B cell (primary cell): ENCODE data around the gene SCYL3. TPM values are rescaled to one million over a fixed set of nuclear protein-coding genes. Genes with fewer than 3 reads are reported as not detected.

Source experiments
- ATAC-seq: fragments of 200-7000 bp; cut with Tn5 transposase; one replicate; pipeline ENCODE4 v1.10.0; 2021; ENCODE audit warnings: low read depth, mild to moderate bottlenecking, moderate number of reproducible peaks, moderate library complexity
- CTCF ChIA-PET: fragments of 350-600 bp; sonication (Branson Sonifier 250); formaldehyde crosslinking; loops from one replicate; lab custom pipeline; 2021; ENCODE audit warnings: antibody characterized with exemption, inconsistent platforms; lab: Charles Lee
- POLR2A ChIA-PET: fragments of 350-600 bp; sonication (Branson Sonifier 250); formaldehyde crosslinking; loops from one replicate; lab custom pipeline; 2021; ENCODE audit warnings: antibody characterized with exemption; lab: Charles Lee
- DNase-seq: peaks from one replicate; pipeline ENCODE4 v3.0.0; 2013
- H2AFZ ChIP-seq: 2 replicates; pipeline ENCODE4 v1.6.1; 2012; ENCODE audit warnings: mild to moderate bottlenecking, low read depth, low read length; ENCODE audit not compliant: insufficient read depth, poor library complexity, severe bottlenecking
- H3K27ac ChIP-seq, 2 donors: 1 replicate in 1 of 2; 2 replicates in 1 of 2; pipeline ENCODE4 v1.5.1; 2012 to 2013; ENCODE audit warnings: low read length in 2 of 2, mild to moderate bottlenecking in 2 of 2, moderate library complexity in 1 of 2
- H3K27me3 ChIP-seq, 4 experiments: fragments of 200-600 bp in 1 of 4; sonication (generic) in 1 of 4; replicated peaks in 1 of 4; 1 replicate in 2 of 4; 2 replicates in 2 of 4; pipeline versions ENCODE4 v1.6.1 to v1.7.0; 2013 to 2016; ENCODE audit warnings: low read length in 3 of 4, mild to moderate bottlenecking in 2 of 4, mixed read lengths in 1 of 4, moderate library complexity in 1 of 4; ENCODE audit not compliant: insufficient read depth in 4 of 4, control insufficient read depth in 3 of 4; ENCODE audit errors: control extremely low read depth in 1 of 4
- H3K36me3 ChIP-seq, 2 experiments: replicated peaks in 1 of 2; 1 replicate in 1 of 2; 2 replicates in 1 of 2; pipeline versions ENCODE4 v1.6.1 to v1.7.1; 2013; ENCODE audit warnings: low read length in 1 of 2; ENCODE audit not compliant: insufficient read depth in 2 of 2, control insufficient read depth in 1 of 2; ENCODE audit errors: control extremely low read depth in 1 of 2, extremely low read depth in 1 of 2
- H3K4me1 ChIP-seq, 2 donors: fragments of 200-600 bp in 1 of 2; sonication (generic) in 1 of 2; 1 replicate in 1 of 2; 2 replicates in 1 of 2; pipeline versions ENCODE4 v1.5.1 to v1.6.1; 2013 to 2017; ENCODE audit warnings: low read length in 2 of 2; ENCODE audit not compliant: control insufficient read depth in 2 of 2, insufficient read depth in 2 of 2
- H3K4me2 ChIP-seq: replicated peaks from 2 replicates; pipeline ENCODE3; 2012; ENCODE audit warnings: mild to moderate bottlenecking, low read depth, low read length; ENCODE audit not compliant: poor library complexity, severe bottlenecking
- H3K4me3 ChIP-seq, 5 experiments: fragments of 200-600 bp in 1 of 5; sonication (generic) in 1 of 5; 1 replicate in 3 of 5; 2 replicates in 2 of 5; pipeline versions ENCODE4 v1.5.1 to v1.7.0; 2011 to 2016; ENCODE audit warnings: low read length in 4 of 5, mild to moderate bottlenecking in 4 of 5, low read depth in 2 of 5, control low read depth in 1 of 5, moderate library complexity in 1 of 5; ENCODE audit not compliant: insufficient read depth in 1 of 5; ENCODE audit errors: control extremely low read depth in 1 of 5, extremely low read depth in 1 of 5
- H3K79me2 ChIP-seq: fragments of 200-600 bp; sonication (generic); one replicate; pipeline ENCODE4 v1.6.0; 2016; ENCODE audit warnings: low read length; ENCODE audit not compliant: control insufficient read depth, insufficient read depth
- H3K9ac ChIP-seq: fragments of 200-600 bp; sonication (generic); 2 replicates; pipeline ENCODE4 v1.6.1; 2017; ENCODE audit warnings: mild to moderate bottlenecking, low read length, moderate library complexity
- H3K9me3 ChIP-seq, 3 donors: one replicate each; pipeline versions ENCODE4 v1.6.1 to v1.7.1; 2013; ENCODE audit warnings: low read length in 2 of 3; ENCODE audit not compliant: control insufficient read depth in 2 of 3, insufficient read depth in 1 of 3; ENCODE audit errors: control extremely low read depth in 1 of 3
- H4K20me1 ChIP-seq: 2 replicates; pipeline ENCODE4 v1.6.0; 2012; ENCODE audit warnings: mild to moderate bottlenecking, low read length; ENCODE audit not compliant: insufficient read depth, control insufficient read depth, poor library complexity, severe bottlenecking
- H3K27ac Mint-ChIP-seq: one replicate; pipeline ENCODE4 v1.8.0; 2021; ENCODE audit warnings: mixed read lengths
- H3K27me3 Mint-ChIP-seq: one replicate; pipeline ENCODE4 v1.8.0; 2021; ENCODE audit warnings: mixed read lengths
- H3K4me1 Mint-ChIP-seq: one replicate; pipeline ENCODE4 v1.8.0; 2021; ENCODE audit warnings: mixed read lengths
- H3K4me3 Mint-ChIP-seq: one replicate; pipeline ENCODE4 v1.8.0; 2021; ENCODE audit warnings: mixed read lengths
- H3K9me3 Mint-ChIP-seq: one replicate; pipeline ENCODE4 v1.8.0; 2022; ENCODE audit warnings: mixed read lengths; ENCODE audit not compliant: insufficient read depth
- EZH2 ChIP-seq: IDR thresholded peaks from 2 replicates; pipeline ENCODE4 v1.6.1; 2012; ENCODE audit warnings: borderline replicate concordance, low read depth, mild to moderate bottlenecking, moderate library complexity, low read length; ENCODE audit not compliant: insufficient read depth, poor library complexity, severe bottlenecking
- WGBS: methylation state at CpG from one replicate; pipeline ENCODE4 v1.1.5; 2013; ENCODE audit warnings: missing lambda C conversion rate; ENCODE audit not compliant: insufficient coverage; 5-methylcytosine and 5-hydroxymethylcytosine counted together
- intact Hi-C: fragments of 100-400 bp; cut with micrococcal nuclease; formaldehyde crosslinking; loops from one replicate; pipeline ENCODE4 v1.10.0; 2022
- polyA plus RNA-seq: library from polyadenylated mRNA; depleted of rRNA; stranded (reverse); fragments of >200 nt; gene quantifications from 2 replicates; pipeline ENCODE4 v1.2.3, GENCODE V29; 2012
- total RNA-seq, 2 donors: library from RNA; stranded (reverse); fragments of 120-200 nt in 1 of 2; gene quantifications; 1 replicate in 1 of 2; 2 replicates in 1 of 2; pipeline versions ENCODE4 v1.2.3 to v1.2.4, GENCODE V29; 2013 to 2022
- TF ChIP-seq, protein P1 (sequence below): fragments of 200-600 bp; IDR thresholded peaks from one replicate; pipeline ENCODE4 v1.8.0; 2022; ENCODE audit warnings: antibody characterized with exemption, mild to moderate bottlenecking

Gene SCYL3
- total and polyA plus RNA-seq, 2 donors (not counting 1 experiment from before 2014, with no cell fraction given), result 14.2 to 18.4 TPM

- no peak overlapping the region for H3K4me3 ChIP-seq
- Mint-ChIP-seq H3K27ac (no peak overlapping the region), H3K27me3 (no peaks in the 10 kb centered on the region), H3K9me3 (no peaks in the 10 kb centered on the region), H3K4me3 (no peak overlapping the region), H3K4me1 (no peaks in the 10 kb centered on the region)
- ChIA-PET CTCF (interaction anchor here (0.7 kb wide), 1 partner anchor 584 kb away, joined by 3 read pairs; no protein-coding TSS in a partner anchor), POLR2A (no interaction called here)
- no peak for DNase-seq
- no peak overlapping the region for H3K9ac ChIP-seq
- no peak for TF ChIP-seq EZH2
- no peak for ATAC-seq
- no peaks in the 10 kb centered on the region for H4K20me1 ChIP-seq
- H2AFZ ChIP-seq, result no peak overlapping the region
- H3K4me2 ChIP-seq, result no peak overlapping the region
- no peaks in the 10 kb centered on the region for H3K36me3 ChIP-seq
- WGBS, result no CpG with 5 or more reads among the region's 1 CpG
- H3K27me3 ChIP-seq, result no peaks in the 10 kb centered on the region
- intact Hi-C loops, result loop anchor here (5.0 kb wide), 1 partner anchor 1380 kb away; the partner anchor contains the start of gene FMO4
- H3K4me1 ChIP-seq, result no peaks in the 10 kb centered on the region
- no peaks in the 10 kb centered on the region for H3K9me3 ChIP-seq
- no peak overlapping the region for H3K27ac ChIP-seq
- H3K79me2 ChIP-seq, result no peaks in the 10 kb centered on the region
Observed at GRCh38 chr1:169931795-169932231, 38.1 kb upstream of the SCYL3 start.

- Histone ChIP-seq H3K79me2 (no peaks in the 10 kb centered on the region), H3K4me1 (no peaks in the 10 kb centered on the region), H2AFZ (no peak overlapping the region), H4K20me1 (no peaks in the 10 kb centered on the region), H3K4me3 (no peak overlapping the region), H3K9me3 (no peaks in the 10 kb centered on the region), H3K27me3 (no peaks in the 10 kb centered on the region), H3K36me3 (no peaks in the 10 kb centered on the region), H3K9ac (no peak overlapping the region), H3K4me2 (no peak overlapping the region), H3K27ac (no peak overlapping the region)
- no peak overlapping the region for H3K27ac Mint-ChIP-seq
- WGBS, result no CpG with 5 or more reads among the region's 1 CpG
- ChIA-PET CTCF (interaction anchor here (0.6 to 3.3 kb wide), 11 partner anchors 9 to 1385 kb away, joined by 3 to 40 read pairs (median 4); partner anchors contain the start of genes FMO4 and KIFAP3), POLR2A (no interaction called here)
- TF ChIP-seq, protein P1, sequence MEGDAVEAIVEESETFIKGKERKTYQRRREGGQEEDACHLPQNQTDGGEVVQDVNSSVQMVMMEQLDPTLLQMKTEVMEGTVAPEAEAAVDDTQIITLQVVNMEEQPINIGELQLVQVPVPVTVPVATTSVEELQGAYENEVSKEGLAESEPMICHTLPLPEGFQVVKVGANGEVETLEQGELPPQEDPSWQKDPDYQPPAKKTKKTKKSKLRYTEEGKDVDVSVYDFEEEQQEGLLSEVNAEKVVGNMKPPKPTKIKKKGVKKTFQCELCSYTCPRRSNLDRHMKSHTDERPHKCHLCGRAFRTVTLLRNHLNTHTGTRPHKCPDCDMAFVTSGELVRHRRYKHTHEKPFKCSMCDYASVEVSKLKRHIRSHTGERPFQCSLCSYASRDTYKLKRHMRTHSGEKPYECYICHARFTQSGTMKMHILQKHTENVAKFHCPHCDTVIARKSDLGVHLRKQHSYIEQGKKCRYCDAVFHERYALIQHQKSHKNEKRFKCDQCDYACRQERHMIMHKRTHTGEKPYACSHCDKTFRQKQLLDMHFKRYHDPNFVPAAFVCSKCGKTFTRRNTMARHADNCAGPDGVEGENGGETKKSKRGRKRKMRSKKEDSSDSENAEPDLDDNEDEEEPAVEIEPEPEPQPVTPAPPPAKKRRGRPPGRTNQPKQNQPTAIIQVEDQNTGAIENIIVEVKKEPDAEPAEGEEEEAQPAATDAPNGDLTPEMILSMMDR, result peak; percentile 62
- no peak for TF ChIP-seq EZH2
- no peaks in the 10 kb centered on the region for H3K27me3 Mint-ChIP-seq
- no peaks in the 10 kb centered on the region for H3K4me1 Mint-ChIP-seq
- ATAC-seq, result no peak
- intact Hi-C loops, result no loop called here
- no peak overlapping the region for H3K4me3 Mint-ChIP-seq
- no peak for DNase-seq
- H3K9me3 Mint-ChIP-seq, result no peaks in the 10 kb centered on the region
Observed at GRCh38 chr1:169929210-169929526, 35.5 kb upstream of the SCYL3 start.
